Frontal cortex (tissue), 4 donors: ENCODE measurements around the gene PHLDA1. TPM values are rescaled to one million over a fixed set of nuclear protein-coding genes. Genes with fewer than 3 reads are reported as not detected.
"Not testable (repeated sequence)": the region's sequence is repeated elsewhere in the genome, so short reads cannot be mapped to it uniquely, and the experiment has no call there.

ENCODE experiments used
- DNase-seq, 2 donors: peaks; one replicate each; pipeline ENCODE4 v3.0.0; 2012; ENCODE audit warnings: low spot score in 2 of 2
- FAIRE-seq: peaks from 2 replicates; lab custom pipeline; 2012; peaks lifted over from hg19 to GRCh38; lab: Jason Lieb, UNC
- total RNA-seq: library from RNA; depleted of rRNA; stranded (reverse); fragments of >200 nt; gene quantifications from one replicate; pipeline ENCODE4 v1.2.3, GENCODE V29; 2014
- donor health status: control.
- donor health status: control.
- donor health status: control.

PHLDA1 gene
- total RNA-seq, 1 donor from 2014 or later: 20.0 TPM

DNA sequence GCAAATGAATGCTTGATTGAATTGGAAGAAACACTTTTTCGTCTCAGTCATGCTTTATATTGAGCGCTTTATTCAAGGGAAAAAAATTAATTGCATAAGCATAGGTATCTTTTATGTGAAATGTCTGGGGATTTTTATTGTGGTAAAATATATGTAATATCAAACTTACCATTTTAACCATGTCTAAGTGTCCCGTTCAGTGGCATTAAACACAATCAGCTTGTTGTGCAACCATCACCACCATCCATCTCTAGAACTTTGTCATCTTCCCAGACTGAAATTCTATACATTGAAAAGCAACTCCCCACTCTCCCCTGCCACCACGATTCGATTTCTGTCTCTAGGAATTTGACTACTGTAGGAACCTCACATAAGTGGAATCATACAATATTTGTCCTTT is 39.8 kb downstream of the PHLDA1 start:
- no peak for FAIRE-seq

DNA sequence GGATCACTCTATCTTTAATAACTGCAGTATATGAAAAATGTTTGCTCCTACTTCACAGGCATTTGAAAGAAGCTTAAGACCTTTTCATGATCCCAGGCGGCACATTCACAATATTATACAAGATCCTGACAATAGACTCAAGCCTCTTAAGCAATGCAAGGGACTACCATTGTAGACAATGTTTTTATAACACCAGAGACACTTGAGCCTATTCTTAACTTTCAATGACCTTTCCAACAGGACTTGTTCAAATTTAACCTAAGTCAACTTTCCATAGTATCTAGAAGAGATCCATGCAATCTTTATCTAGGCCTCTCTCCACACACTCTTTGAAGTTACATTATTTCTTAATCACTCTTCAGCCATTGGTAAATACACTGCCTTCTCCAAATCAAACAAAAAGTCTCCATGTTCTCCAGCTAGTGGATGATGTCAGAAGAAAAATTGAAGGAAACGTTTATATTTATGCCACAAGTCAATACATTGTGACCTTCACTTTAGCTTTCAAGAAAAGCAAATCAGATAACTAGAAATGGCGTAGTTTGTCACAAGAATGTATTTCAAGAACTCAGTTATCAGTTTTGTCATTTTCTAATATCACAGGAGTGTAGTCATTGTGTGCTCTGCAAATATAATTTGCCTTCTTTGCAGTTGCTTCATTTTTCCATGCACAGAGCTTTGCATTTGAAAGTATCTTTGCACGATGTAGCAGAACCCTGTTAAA is 41.2 kb downstream of the PHLDA1 start:
- no peak for FAIRE-seq
- no peak for DNase-seq

More for the DNA sequence above, 39.8 kb downstream of the PHLDA1 start:
- DNase-seq: no peak

- not testable (repeated sequence) for DNase-seq, FAIRE-seq
These were observed 43.9 kb downstream of the PHLDA1 start for GRCh38 chr12:75987709-75988108.

- DNase-seq: no peak
These were observed 45.4 kb downstream of the PHLDA1 start for GRCh38 chr12:75986001-75986746.

GRCh38 chr12:75985566-75985965 is 46.0 kb downstream of the PHLDA1 start:
- DNase-seq (no peak), FAIRE-seq (no peak)

More at GRCh38 chr12:75986001-75986746, 45.4 kb downstream of the PHLDA1 start:
- no peak for FAIRE-seq

- FAIRE-seq: no peak
- no peak for DNase-seq
These were observed 46.9 kb downstream of the PHLDA1 start for GRCh38 chr12:75984577-75985182.

GRCh38 chr12:75983851-75984250 is 47.7 kb downstream of the PHLDA1 start:
- not testable (repeated sequence) for DNase-seq, FAIRE-seq

DNA sequence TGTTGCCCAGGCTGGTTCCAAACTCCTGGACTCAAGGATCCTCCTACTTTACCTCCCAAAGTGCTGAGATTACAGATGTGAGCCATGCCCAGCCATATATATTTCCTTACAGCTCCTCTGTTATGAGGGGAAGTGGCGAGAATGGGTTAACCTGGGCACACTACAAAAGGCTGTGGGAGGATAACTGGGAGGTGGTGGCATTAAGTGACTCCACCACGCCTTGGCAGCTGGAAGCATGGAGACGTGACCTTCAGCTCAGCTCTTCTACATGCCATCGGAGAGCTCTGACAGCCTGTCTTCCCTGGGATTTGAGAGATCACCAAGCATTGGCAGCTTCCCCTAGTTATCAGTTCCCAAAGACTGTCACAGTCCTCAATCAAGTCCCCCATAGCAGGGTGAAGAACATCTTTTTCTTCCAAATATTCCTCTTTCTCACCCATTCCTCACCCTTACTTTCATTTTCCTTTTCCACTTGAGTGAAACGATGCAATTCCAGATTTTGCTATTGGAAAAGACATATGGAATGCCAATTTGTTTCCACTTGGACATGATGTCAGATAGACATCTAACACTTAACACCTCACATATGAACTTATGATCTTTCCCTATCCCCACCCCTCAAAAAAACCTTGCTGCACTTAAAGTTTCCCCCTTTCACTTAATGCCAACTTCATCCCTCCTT is 48.5 kb downstream of the PHLDA1 start:
- DNase-seq (no peak), FAIRE-seq (no peak)

DNA sequence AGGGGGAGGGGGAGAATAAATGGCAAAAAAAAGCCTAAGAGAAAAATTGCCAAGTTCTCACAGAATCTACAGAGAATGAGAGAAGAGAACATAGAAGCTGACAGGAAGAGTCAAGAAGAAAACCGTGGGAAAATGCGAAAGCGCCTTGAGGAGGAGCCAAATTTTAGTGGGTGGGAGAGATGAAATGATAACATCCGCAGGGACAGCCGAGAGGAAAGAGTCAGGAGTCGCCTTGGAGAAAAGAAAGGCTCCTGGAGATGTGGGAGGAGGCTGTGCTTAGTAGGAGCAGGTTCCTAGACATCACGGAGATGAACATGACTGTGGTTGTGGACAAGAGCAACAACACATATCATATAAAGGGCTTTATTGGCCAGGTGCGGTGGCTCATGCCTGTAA is 49.4 kb downstream of the PHLDA1 start:
- FAIRE-seq: no peak
- no peak for DNase-seq

DNA sequence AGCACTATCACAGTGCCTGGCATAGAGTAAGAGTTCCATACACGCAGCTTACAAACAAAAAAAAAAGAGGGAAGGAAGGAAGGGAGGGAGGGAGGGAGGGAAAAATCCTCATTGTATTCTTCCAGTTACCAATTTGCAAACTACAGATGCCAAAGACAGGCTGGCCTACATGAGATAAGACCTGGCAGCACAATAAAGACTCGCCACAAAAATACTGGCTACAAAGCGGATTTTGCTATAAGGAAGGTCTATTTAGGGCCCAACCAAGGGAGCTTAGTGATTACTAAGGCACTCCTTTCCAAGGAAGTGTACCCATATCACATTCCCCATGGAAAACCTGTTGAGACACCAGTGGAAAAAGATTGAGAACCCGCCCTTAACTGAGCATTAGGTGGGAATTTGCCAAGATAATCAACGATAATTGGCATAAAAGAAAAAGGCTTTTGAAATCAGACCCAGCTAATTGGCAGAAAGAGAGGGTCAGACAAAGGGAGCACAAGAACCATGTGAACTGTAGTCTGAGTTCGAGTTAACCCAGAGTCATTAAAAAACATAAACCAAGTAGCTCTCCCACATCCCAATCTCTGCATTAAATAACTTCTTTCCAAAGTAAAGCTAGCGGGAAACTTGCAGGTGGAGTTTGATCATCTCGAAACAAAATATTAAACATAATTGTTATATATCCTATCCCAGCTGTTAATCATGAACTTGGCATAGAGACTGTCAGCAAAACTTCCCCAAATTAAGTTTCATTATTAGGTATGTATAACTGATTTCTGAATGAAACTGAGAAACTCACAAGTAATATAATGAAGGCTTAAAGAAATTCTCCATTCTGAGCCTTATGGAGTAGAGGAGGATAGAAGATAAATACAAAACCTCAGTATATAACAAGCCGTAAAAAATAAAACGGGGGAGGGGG is 50.1 kb downstream of the PHLDA1 start:
- FAIRE-seq (no peak), DNase-seq (no peak)

DNA sequence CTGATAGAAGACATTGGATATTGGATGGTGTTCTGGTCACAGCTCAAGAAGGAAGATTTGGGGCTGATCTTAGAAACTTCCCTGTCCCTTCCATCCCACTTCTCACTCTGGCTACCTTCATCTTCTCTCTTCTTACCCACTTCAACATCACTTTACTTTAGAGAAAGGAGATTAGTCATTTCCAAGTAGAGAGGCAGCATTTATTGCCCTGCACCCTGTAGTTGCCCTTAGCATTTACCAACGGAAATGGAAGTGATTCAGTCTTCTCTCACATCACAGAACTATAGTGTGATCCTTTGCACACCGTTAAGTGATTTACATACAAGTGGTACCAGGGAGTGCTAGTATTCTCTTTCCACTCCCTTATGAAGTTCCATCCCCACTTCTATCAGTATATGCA is 52.4 kb downstream of the PHLDA1 start:
- DNase-seq (no peak), FAIRE-seq (no peak)

- no peak for DNase-seq
- no peak for FAIRE-seq
These were observed 52.9 kb downstream of the PHLDA1 start for GRCh38 chr12:75978677-75979076.

DNA sequence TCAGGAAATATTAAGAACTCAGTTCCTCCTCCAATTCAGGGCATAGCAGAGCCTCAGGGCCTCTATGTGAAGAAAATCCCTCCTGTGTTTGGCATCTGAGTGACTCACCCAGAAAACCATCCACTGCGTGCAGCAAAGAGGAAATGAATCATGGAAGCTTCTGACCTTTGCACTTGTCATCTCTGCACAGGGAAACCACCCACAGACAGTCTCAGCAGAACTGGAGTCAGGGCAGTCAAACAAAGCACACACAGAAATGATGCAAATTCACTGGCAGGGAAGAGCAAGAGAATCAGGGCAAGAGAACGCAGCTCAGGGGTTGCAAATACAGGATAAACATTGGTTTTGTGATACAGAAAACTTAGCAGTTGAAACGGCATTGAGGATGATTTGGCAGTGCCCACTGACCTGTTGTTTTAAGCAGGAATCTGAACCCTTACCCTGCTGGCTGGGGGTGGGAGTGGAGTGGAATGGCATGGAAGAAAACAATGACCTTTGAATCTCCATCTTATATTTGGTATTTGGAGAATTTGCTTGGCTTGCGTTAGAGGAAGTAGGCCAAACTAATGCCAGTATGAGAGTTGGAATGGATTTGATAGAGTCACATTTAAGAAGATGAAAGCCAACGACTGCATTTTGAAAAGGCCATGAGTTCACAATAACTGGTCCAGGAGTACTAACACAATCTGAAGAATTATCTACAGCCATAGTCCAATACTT is 53.5 kb downstream of the PHLDA1 start:
- FAIRE-seq (no peak), DNase-seq (peak in 1 of 2 donors; percentile 34)

DNA sequence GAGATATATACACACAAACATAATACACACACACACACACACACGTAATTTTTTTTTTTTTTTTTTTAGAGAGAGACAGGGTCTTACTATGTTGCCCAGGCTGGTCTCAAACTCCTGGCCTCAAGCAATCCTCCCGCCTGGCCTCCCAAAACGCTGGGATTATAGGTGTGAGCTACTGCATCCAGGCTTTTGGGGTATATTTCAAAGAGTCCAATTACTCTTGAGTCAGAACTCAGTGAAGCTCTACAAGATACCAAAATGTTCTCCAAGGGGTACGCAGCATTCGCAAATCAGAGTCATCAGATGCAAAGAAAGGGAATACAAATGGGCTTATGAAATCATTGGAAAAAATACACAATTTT is 54.0 kb downstream of the PHLDA1 start:
- FAIRE-seq (no peak), DNase-seq (no peak)

GRCh38 chr12:75976913-75977312 is 54.7 kb downstream of the PHLDA1 start:
- no peak for DNase-seq
- FAIRE-seq: no peak

DNA sequence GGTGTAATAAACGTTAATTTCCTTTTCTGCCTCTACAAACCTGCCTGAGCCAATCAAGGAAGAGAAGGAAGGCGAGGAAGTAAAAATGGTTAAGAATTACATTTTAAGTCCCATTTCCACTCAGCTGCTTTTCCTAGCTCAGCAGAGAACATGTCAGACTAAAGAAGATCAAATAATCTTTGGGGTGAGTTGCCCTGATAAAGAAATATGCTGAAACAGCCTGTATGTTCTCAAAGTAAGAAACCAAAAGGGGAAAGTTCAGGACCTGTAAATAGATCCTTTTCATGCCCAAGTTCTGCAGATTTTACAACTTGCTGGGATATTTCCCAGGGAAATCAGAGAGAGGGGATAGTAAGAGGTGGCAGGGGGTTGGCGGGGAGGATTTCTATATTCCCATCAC is 55.5 kb downstream of the PHLDA1 start:
- DNase-seq: no peak

DNA sequence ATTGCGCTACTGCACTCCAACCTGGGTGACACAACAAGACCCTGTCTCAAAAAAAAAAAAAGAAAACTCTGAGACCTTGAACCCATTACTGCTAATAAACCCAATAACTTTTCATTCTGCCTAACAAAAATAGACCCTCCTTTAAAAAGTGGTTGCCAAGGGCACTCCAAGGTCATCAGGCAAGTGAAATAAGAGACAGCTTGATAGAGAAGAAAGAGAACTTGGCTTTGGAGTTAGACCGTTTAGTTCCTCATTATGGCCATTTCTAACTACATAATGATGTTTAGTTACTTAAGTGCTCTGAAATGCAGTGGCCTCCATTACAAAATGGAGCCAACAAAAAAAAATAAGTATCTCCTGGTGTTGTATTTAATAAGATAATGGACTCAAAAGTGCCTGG is 55.9 kb downstream of the PHLDA1 start:
- DNase-seq (no peak), FAIRE-seq (no peak)

More for the DNA sequence above, 55.5 kb downstream of the PHLDA1 start:
- no peak for FAIRE-seq
